ENCODE results near the gene ALKBH3.

Gene ALKBH3

GRCh38 chr11:43898574-43898973, 17.9 kb downstream of the ALKBH3 start:
- DNase-seq = no peak

- no peak for DNase-seq
Measured at GRCh38 chr11:43899094-43899493, 18.5 kb downstream of the ALKBH3 start.

- no peak for DNase-seq
Measured at GRCh38 chr11:43901551-43901950, 20.9 kb downstream of the ALKBH3 start.

GRCh38 chr11:43903078-43903477, 22.4 kb downstream of the ALKBH3 start:
- no peak for DNase-seq

- no peak for DNase-seq
Measured at GRCh38 chr11:43903969-43904368, 23.3 kb downstream of the ALKBH3 start.

- DNase-seq = no peak
Measured at GRCh38 chr11:43904742-43905535, 24.3 kb downstream of the ALKBH3 start.

- no peak for DNase-seq
Measured at GRCh38 chr11:43905813-43906241, 25.2 kb downstream of the ALKBH3 start.

- no peak for DNase-seq
Measured at GRCh38 chr11:43907028-43907975, 26.7 kb downstream of the ALKBH3 start.

- no peak for DNase-seq
Measured at GRCh38 chr11:43908191-43908590, 27.6 kb downstream of the ALKBH3 start.

- DNase-seq = no peak
Measured at GRCh38 chr11:43908683-43909082, 28.1 kb downstream of the ALKBH3 start.

GRCh38 chr11:43913829-43914380, 33.3 kb downstream of the ALKBH3 start:
- no peak for DNase-seq

GRCh38 chr11:43914466-43914865, 33.8 kb downstream of the ALKBH3 start:
- DNase-seq = no peak

- no peak for DNase-seq
Measured at GRCh38 chr11:43916621-43917020, 36.0 kb downstream of the ALKBH3 start.

GRCh38 chr11:43917851-43918250, 37.2 kb downstream of the ALKBH3 start:
- no peak for DNase-seq

GRCh38 chr11:43918662-43919061, 38.0 kb downstream of the ALKBH3 start:
- no peak for DNase-seq

- no peak for DNase-seq
Measured at GRCh38 chr11:43919852-43920597, 39.4 kb downstream of the ALKBH3 start.

- DNase-seq = no peak
Measured at GRCh38 chr11:43920598-43921419, 40.2 kb downstream of the ALKBH3 start.

- no peak for DNase-seq
Measured at GRCh38 chr11:43921561-43922294, 41.1 kb downstream of the ALKBH3 start.

- DNase-seq = no peak
Measured at GRCh38 chr11:43922295-43922648, 41.6 kb downstream of the ALKBH3 start.

- no peak for DNase-seq
Measured at GRCh38 chr11:43922744-43923405, 42.2 kb downstream of the ALKBH3 start.

Measured in NCI-H1092 treated with DMSO at 0.1 percent for 48 hours (cell line).